Tibial artery (tissue), 4 donors: Measurements from ENCODE around the gene VSX1.

Experiments
- DNase-seq, 2 donors: peaks; one replicate each; pipeline ENCODE4 v3.0.0-alpha.2; 2019
- H3K27ac ChIP-seq, 2 donors: fragments of 200-600 bp; sonication (generic) in 1 of 2; 1 replicate in 1 of 2; 2 replicates in 1 of 2; pipeline ENCODE4 v1.5.1; 2018 to 2019; ENCODE audit warnings: mild to moderate bottlenecking in 1 of 2
- H3K27me3 ChIP-seq, 2 donors: fragments of 200-600 bp; sonication (generic) in 1 of 2; one replicate each; pipeline versions ENCODE4 v1.5.1 to v1.6.0; 2016 to 2019
- H3K36me3 ChIP-seq, 3 donors: fragments of 200-600 bp; sonication (generic) in 2 of 3; one replicate each; pipeline ENCODE4 v1.5.1; 2016 to 2019; ENCODE audit warnings: mild to moderate bottlenecking in 2 of 3
- H3K4me1 ChIP-seq, 4 donors: fragments of 200-600 bp; sonication (generic) in 2 of 4; 1 replicate in 3 of 4; 2 replicates in 1 of 4; pipeline ENCODE4 v1.5.1; 2016 to 2019
- H3K4me3 ChIP-seq, 2 donors: fragments of 200-600 bp; sonication (generic) in 1 of 2; 1 replicate in 1 of 2; 2 replicates in 1 of 2; pipeline ENCODE4 v1.5.1; 2018 to 2019; ENCODE audit warnings: mild to moderate bottlenecking in 2 of 2
- H3K9me3 ChIP-seq, 3 donors: fragments of 200-600 bp; sonication (generic) in 1 of 3; one replicate each; pipeline ENCODE4 v1.5.1; 2016 to 2019
- intact Hi-C: fragments of 100-400 bp; cut with DNase I; formaldehyde crosslinking; loops from one replicate; pipeline ENCODE4 v1.15.0; 2023; ENCODE audit warnings: low total_unique reads
- TF ChIP-seq, protein P1 (sequence below), 2 experiments: fragments of 200-600 bp in 1 of 2; fragments of 450-650 bp in 1 of 2; IDR thresholded peaks; one replicate each; pipeline ENCODE4 v1.5.1; 2017 to 2019; ENCODE audit warnings: antibody characterized with exemption in 2 of 2, mild to moderate bottlenecking in 1 of 2, moderate library complexity in 1 of 2

The VSX1 gene

DNA sequence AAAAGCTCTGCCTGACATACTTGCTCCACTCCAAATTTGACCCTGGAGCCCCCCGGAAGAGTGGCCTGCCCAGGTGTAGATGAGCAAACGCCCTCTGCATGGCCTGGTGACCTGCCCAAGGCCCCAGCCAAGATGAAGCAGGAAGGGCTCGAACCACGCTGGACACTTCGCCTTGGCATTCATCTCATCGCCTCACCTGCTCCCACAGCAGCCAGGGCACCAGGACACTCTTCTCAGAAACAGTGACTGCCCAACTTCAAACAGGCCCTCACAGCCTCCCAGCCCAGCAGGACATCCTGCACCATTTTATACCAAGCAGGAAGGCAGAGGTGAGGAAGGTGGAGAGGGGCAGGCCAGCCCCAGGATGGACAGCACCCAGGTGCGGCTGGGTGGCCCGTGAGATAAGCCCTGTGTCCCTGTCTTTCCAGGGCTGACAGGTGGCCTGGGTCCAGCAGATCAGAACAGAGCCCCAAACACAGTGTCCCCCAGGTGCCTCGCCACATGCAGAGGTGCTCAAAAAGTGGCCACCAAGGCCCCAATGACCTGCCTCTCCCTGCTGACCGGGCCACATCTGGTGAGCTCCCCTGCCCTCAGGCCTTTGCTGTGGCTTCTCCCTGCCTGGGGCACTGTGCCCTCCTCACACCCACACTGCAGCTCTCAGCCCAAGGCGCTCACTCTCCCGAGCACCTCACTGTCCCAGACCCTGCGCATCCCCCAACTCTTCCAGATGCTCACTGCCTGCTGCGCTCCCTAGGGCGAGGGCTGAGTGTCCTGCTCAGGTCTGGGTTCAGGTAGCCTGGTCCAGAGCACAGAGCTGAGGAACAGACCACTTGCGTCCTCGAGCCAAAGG lies 31.2 kb downstream of the VSX1 start:
- Histone ChIP-seq H3K27ac (peak overlapping the region; percentile 52 to 96), H3K9me3 (no peaks in the 10 kb centered on the region), H3K27me3 (no peaks in the 10 kb centered on the region), H3K4me3 (no peak overlapping the region), H3K36me3 (peaks cover 8 to 23% (median 16%) of the 10 kb centered on the region in 3 donors), H3K4me1 (peaks cover 10 to 98% (median 90%) of the 10 kb centered on the region in 4 donors)
- DNase-seq: peak; percentile 20 to 56
- intact Hi-C loops: loop anchor here (10.0 kb wide), 1 partner anchor 184 kb away; no protein-coding TSS in a partner anchor
- TF ChIP-seq, protein P1, sequence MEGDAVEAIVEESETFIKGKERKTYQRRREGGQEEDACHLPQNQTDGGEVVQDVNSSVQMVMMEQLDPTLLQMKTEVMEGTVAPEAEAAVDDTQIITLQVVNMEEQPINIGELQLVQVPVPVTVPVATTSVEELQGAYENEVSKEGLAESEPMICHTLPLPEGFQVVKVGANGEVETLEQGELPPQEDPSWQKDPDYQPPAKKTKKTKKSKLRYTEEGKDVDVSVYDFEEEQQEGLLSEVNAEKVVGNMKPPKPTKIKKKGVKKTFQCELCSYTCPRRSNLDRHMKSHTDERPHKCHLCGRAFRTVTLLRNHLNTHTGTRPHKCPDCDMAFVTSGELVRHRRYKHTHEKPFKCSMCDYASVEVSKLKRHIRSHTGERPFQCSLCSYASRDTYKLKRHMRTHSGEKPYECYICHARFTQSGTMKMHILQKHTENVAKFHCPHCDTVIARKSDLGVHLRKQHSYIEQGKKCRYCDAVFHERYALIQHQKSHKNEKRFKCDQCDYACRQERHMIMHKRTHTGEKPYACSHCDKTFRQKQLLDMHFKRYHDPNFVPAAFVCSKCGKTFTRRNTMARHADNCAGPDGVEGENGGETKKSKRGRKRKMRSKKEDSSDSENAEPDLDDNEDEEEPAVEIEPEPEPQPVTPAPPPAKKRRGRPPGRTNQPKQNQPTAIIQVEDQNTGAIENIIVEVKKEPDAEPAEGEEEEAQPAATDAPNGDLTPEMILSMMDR (IDR thresholded peaks at IDR 0.05): no peak

GRCh38 chr20:25050082-25050481 lies 31.9 kb downstream of the VSX1 start:
- Histone ChIP-seq H3K4me1 (peaks cover 12 to 98% (median 90%) of the 10 kb centered on the region in 4 donors), H3K9me3 (no peaks in the 10 kb centered on the region), H3K27me3 (no peaks in the 10 kb centered on the region), H3K4me3 (no peak overlapping the region), H3K27ac (peak overlapping the region; percentile 52 to 96), H3K36me3 (peaks cover 8 to 25% (median 16%) of the 10 kb centered on the region in 3 donors)
- no peak for DNase-seq
- TF ChIP-seq, protein P1 (IDR thresholded peaks at IDR 0.05): no peak
- intact Hi-C loops: loop anchor here (10.0 kb wide), 1 partner anchor 185 kb away; no protein-coding TSS in a partner anchor

DNA sequence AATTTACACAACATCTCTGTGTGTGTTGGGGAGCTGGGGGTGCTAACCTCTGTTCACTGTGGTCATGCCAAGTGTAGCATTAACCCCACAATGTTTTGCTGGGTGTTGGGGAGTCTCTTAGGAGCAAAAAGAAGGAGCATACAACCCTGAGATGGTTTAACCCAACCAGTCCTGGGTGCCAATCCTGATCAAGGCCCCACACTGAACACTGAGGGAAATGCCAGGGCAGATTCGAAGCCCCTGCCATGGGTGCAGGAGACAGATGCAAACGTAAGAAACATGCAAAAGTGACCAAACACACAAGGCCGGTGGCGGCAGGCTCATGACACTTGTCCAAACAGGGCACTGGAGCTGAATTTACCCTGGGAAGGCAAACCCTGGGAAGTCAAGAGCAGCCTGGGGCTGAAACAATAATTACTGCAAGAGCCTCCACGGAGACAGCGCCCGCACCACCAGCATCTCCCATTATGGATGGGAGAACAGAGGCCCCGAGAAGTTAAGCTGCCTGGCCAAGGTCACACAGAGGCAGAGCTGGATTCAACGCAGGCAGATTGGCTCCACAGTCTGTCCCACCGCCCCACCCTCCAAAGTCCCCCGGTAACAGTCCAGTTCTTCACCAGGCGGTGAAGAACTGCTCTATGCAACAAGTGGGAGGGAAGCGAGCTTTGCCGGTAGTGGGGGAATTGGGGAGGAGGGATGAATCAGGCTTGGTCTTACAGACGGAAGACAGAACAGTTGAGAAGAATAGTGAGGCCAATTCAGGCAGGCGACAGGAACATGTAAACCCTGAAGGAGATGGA lies 32.5 kb downstream of the VSX1 start:
- peak; percentile 44 to 70 for DNase-seq
- Histone ChIP-seq H3K4me1 (peaks cover 18 to 98% (median 91%) of the 10 kb centered on the region in 4 donors), H3K27ac (peak overlapping the region; percentile 52 to 96), H3K9me3 (no peaks in the 10 kb centered on the region), H3K4me3 (no peak overlapping the region), H3K27me3 (no peaks in the 10 kb centered on the region), H3K36me3 (peaks cover 8 to 30% (median 16%) of the 10 kb centered on the region in 3 donors)
- TF ChIP-seq, protein P1 (IDR thresholded peaks at IDR 0.05): no peak
- intact Hi-C loops: loop anchor here (10.0 kb wide), 1 partner anchor 185 kb away; no protein-coding TSS in a partner anchor

GRCh38 chr20:25048519-25048952 lies 33.4 kb downstream of the VSX1 start:
- no peaks in the 10 kb centered on the region for H3K27me3 ChIP-seq
- no peaks in the 10 kb centered on the region for H3K9me3 ChIP-seq
- intact Hi-C loops: no loop called here
- peaks cover 8 to 30% (median 16%) of the 10 kb centered on the region in 3 donors for H3K36me3 ChIP-seq
- TF ChIP-seq, protein P1 (IDR thresholded peaks at IDR 0.05): no peak
- no peak overlapping the region for H3K4me3 ChIP-seq
- H3K4me1 ChIP-seq: peaks cover 18 to 98% (median 91%) of the 10 kb centered on the region in 4 donors
- no peak overlapping the region for H3K27ac ChIP-seq
- peak; percentile 22 to 63 for DNase-seq

GRCh38 chr20:25047766-25048165 lies 34.2 kb downstream of the VSX1 start:
- no peaks in the 10 kb centered on the region for H3K9me3 ChIP-seq
- TF ChIP-seq, protein P1 (IDR thresholded peaks at IDR 0.05): no peak
- no peak overlapping the region for H3K27ac ChIP-seq
- H3K27me3 ChIP-seq: no peaks in the 10 kb centered on the region
- peaks cover 18 to 98% (median 93%) of the 10 kb centered on the region in 4 donors for H3K4me1 ChIP-seq
- H3K4me3 ChIP-seq: no peak overlapping the region
- peak in 1 of 2 donors; percentile 65 for DNase-seq
- H3K36me3 ChIP-seq: peaks cover 8 to 30% (median 16%) of the 10 kb centered on the region in 3 donors
- intact Hi-C loops: no loop called here
